GOT3 (cell line): Measurements from ENCODE around the gene FAM20B.
"Not testable (repeated sequence)": the region's sequence is repeated elsewhere in the genome, so short reads cannot be mapped to it uniquely, and the experiment has no call there.

ENCODE experiments used
- DNase-seq: peaks from one replicate; lab custom pipeline; 2025; ENCODE audit warnings: mixed read lengths; lab: John Stamatoyannopoulos, UW

Gene FAM20B, protein sequence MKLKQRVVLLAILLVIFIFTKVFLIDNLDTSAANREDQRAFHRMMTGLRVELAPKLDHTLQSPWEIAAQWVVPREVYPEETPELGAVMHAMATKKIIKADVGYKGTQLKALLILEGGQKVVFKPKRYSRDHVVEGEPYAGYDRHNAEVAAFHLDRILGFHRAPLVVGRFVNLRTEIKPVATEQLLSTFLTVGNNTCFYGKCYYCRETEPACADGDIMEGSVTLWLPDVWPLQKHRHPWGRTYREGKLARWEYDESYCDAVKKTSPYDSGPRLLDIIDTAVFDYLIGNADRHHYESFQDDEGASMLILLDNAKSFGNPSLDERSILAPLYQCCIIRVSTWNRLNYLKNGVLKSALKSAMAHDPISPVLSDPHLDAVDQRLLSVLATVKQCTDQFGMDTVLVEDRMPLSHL

DNA sequence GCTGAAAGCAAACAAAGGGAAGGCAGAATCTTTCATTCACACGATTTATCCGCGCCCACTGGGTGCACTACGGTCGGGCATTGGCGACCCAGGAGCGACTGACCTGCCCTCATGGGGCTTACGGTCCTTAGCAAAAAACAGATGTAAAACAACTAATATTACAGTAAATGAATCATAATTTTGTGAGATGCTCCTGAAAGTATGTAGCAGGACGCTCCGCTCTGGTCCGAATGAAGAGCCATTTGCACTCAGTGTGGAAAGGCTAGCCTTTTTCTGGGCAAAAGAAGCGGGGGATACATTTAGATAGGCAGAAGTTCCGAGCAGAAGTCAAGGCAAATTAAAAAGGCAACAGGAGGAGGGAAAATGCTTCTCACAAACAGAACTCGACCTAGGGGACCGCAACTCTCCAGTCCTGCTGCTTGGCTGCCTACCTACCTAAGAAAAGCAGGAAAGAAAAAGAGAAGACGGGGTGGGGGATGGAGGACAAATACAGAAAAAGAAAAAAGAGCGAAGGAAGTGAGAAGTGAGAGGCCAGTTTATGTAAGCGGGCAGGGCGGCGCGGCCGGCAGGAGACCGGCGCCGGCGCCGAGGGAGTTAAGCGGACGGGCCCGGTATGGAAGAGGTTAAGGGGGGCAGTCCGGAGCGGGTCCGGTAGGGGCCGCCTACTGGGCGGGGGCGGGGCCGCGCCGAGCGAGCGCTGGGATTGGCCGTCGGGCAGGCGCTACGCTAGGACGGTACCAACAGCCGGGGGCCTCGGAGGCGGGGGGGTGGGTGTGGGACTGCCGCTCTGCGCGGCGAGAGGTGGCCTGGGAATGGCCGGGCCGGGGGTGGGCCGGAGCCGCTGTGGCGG is at the start of gene FAM20B:
Gene FAM20B (plus strand): TSS at position 770 of the 850 bp plus-strand sequence. CDS start 17,954 bp downstream, outside the sequence.
- peak; percentile 65 for DNase-seq

DNA sequence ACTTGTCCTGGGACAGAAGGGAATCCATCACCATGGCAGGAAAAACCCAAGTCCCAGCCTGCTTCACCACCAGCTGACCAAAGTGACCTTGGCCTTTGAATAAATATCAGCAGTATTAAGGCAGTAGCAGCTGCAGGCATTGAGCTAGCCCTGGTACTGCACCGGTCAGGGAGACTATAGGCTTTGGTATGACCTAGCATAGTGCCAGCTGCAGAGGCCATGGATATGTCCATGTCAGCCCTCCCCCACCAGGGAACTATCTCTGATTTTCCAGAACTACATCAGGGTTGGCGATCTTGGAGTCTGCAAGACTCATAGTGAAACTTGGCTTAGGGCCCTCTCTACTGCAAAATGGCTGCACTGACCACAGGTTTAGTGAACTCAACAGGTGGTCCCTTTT is 49.2 kb upstream of the FAM20B start:
- DNase-seq = no peak

DNA sequence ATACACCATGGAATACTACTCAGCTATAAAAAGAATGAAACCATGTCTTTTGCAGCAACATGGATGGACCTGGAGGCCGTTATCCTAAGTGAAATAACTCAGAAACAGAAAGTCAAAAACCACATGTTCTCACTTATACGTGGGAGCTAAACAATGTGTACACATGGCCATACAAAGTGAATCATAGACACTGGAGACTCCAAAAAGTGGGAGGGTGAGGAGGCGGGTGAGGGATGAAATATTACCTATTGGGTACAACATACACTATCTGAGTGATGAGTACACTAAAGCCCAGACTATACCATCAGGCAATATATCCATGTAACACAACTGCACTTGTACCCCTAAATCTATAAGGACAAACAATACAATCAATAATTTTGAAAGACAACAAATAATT is 39.5 kb upstream of the FAM20B start:
- DNase-seq = no peak

DNA sequence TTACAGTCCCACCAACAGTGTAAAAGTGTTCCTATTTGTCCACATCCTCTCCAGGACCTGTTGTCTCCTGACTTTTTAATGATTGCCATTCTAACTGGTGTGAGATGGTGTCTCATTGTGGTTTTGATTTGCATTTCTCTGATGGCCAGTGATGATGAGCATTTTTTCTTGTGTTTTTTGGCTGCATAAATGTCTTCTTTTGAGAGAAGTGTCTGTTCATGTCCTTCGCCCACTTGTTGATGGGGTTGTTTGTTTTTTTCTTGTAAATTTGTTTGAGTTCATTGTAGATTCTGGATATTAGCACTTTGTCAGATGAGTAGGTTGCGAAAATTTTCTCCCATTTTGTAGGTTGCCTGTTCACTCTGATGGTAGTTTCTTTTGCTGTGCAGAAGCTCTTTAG is 37.5 kb upstream of the FAM20B start:
- not testable (repeated sequence) for DNase-seq

DNA sequence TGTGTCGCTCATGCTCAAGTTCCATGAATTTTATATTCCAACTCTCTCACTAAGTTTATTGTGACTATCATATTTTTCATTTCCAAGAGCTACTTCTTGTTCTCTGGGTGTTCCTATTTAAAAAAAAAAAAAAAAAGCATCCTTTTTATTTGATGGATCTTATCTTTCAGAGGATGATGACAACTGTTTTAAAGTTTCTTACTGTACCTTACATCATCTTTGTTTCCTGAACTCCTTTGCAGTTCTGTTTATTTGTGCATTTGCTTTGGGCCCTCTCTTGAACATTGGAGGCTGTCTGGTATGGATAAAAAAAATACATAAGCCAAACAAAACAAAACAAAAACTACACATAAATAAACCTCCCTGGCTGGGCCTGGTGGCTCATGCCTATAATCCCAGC is 32.1 kb upstream of the FAM20B start:
- DNase-seq = no peak

DNA sequence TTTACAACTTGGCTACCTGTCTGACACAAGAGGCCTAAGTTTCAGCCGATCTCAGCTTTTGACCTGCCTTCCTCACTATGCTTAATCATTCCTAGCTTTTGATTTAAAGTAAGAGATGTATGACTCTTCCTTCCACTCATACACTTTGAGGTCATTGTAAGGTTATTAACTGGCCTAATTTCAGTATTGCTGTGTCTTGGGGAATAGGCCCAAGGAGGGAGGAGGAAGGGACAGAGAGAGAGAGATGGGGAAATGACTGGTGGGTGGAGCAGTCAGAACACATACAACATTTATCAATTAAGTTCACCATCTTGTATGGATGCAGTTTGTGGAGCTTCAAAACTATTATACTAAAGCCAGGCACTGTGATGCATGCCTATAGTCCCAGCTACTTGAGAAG is 28.3 kb upstream of the FAM20B start:
- DNase-seq = no peak

DNA sequence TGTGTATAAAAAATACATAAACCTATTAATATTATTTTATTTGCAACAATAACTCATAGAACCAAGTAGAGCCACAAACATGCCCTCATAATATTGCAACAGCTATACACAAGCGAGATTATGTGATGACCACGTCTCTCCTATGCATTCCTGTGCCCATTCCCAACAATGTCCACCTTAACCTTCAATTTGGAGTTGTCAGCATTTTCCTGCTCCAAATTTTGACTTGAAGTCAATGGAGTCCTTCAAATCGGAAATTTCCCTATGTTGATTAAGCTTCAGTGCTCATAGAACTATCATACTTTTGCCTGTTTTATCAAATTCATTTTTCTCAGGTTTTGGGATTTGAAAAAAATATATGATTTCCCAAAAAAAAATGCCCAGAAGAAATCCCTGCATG is 27.4 kb upstream of the FAM20B start:
- no peak for DNase-seq

DNA sequence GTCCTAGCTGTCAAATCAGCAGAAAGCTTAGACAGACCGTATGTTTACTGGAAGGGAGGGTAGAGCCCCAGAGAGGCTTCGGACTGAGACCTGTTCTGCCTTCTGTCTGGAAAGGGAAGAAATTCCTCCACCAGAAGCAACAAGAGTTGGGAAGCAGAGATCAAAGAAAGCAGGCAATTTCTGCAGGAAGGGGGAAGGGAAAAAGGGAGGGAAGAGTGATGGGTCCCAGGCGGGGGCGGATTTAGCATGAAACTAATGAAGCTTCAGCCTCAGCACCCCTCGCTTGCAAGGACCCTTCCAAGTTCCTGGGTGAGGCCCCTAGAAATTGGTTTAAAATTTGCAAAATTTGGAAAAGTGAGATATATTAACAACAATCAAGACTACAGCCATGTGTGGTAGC is 26.6 kb upstream of the FAM20B start:
- DNase-seq = no peak

DNA sequence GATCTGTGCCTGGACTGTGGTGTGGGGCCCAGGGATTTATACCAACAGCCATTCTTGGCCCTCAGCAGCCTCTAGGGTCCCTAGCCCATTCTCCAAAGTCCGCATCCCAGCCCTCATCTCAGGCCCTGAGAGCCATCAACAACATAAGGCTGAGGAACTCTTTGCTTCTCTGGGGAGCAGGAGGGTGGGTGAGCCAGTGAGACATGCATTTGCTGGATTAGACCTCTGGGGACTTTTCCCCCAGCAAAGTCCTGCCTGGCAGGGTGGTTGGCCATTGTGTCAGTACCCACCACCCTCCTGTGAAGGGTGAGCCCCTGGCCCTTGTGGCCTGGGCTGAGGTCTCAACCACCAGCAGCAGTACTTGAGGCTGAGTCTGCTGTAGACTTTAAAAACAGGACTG is 24.2 kb upstream of the FAM20B start:
- DNase-seq = no peak

DNA sequence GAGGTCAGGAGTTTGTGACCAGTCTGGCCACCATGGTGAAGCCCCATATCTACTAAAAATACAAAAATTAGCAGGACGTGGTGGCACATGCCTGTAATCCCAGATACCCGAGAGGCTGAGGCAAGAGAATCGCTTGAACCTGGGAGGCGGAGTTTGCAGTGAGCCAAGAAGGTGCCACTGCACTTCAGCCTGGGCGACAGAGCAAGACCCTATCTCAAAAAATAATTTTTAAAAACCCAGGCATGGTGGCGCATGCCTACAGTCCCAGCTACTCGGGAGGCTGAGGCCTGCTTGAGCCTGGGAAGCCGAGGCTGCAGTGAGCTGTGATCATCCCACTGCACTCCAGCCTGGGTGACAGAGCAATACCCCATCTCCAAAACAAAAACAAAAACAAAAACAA is 23.6 kb upstream of the FAM20B start:
- DNase-seq = not testable (repeated sequence)

DNA sequence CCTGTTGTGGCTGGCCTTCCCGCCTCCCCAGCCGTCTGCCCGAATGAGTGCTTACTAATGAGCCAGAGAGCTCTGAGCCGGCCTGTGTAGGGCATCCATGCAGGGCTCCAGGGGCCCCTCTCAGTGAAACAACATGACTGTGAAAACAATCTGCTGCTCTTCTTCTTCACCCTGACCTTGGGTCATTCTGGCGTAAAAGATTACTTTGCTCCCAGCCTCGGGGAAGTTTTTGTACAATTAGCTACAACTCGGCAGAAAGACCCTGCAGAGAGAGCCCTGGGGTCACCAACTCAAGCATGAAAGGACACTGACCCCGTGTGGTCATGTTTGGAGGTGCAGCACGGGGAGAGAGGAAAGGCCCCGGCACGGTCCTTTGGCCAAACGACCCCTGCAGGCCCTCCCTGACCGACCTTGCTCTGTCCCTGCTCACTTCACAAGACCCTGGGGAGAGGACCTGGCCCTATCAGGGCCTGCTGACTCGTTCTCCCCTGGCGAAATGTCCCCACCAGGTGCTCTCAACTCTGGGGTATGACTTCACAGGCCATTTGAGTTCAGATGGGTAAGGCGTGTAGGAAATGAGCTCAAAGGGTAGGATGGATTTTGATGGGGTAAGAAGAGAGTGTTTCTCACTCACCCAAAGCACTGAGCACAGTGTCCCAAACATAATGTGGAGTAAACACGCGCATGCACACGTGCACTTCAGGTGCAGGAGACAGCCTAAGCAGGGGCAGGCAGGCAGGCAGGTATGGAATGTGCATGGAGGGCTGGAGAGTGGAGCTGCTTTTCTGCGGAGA is 22.9 kb upstream of the FAM20B start:
- no peak for DNase-seq

DNA sequence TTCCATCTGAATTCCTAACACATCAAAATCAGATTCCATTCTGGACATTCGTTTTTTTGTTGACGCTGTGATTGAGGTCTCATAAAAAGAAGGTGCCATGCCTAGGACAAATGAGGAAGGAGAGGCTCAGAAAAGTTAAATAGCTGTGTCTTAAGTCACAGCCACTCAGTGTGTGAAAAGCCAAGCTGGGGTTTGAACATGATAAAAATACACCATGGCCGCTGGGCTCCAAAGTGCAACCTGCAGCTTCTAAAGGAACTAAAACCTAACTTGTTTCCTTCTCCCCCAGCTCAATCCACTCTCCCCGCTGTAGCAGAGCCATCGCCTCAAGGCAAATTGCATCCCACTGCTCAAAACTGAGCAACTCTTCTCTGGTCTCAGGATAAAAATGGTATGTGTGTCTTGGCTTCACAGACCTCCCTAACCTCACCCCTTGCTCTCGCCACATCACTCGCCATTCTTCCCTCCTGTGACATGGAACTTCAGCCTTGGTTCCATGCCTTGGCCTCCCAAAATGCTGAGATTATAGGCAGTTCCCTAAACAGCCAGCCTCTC is 22.1 kb upstream of the FAM20B start:
- no peak for DNase-seq

DNA sequence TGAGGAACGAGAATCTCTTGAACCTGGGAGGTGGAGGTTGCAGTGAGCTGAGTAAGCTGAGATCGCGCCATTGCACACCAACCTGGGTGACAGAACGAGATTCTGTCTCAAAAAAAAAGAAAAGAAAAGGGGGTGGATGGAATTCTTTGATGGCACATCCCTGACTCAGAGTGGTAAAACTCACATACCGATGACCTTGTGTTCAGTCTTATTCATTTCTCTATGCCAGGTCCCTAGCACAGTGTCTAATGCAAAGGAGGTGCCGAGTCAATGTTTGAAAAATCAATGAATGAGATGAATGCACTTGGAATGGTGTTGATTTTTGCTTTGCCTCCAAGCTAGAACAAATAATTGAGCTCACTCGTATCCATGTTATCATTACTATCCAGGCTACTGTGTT is 18.5 kb upstream of the FAM20B start:
- DNase-seq = no peak

DNA sequence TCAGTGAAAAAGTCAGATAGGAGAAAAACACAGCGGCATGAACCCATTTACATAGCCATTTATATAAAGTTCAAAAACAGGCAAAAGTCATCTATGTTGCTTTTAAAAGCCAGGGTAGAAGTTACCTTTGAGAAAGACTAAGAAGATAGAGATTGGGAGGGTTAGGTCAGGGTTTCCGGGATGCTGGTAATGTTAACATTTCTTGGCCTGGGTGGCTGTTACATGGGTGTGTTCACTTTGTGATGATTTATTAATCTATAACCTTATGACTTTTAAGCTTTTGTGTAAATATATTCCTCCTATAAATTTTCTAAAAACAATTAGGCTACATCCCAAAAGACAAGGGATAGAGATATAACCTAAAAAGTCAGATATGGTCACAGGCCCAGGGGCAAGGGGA is 15.0 kb upstream of the FAM20B start:
- no peak for DNase-seq

DNA sequence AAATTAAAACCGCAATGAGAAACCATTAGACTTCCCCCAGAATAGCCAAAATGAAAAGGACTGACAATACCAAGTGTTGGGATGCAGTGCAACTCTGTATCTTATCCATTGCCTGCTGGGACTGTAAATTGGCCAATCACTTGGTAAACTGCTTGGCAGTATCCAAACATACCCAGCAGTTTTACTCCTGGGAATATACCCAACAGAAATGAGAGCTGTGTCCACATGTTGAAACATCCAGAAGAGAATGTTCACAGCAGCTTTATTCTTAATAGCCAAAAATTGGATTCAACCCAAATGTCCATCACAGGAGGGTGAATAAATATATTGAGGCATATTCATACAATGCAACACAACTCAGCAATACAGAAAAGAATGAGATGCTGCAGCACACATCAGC is 13.7 kb upstream of the FAM20B start:
- no peak for DNase-seq

DNA sequence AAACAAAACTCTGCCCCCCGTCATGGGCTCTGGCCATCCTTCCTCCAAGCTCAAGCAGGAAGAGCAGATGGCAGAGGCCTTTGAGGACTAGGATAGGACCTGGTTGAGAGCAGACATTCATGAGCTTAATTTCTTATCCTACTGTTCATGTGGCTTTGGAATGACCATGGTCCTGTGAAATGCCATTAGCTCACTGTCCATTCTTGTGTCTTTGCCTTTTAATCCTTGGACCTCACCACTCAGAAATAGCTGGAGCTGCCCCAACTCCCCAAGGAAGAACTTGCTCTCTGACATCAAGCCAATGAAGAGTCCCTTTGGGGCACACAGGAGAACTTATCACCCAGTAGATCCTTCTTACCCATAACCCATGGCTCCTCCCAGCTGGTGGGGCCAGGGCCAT is 11.6 kb upstream of the FAM20B start:
- no peak for DNase-seq

DNA sequence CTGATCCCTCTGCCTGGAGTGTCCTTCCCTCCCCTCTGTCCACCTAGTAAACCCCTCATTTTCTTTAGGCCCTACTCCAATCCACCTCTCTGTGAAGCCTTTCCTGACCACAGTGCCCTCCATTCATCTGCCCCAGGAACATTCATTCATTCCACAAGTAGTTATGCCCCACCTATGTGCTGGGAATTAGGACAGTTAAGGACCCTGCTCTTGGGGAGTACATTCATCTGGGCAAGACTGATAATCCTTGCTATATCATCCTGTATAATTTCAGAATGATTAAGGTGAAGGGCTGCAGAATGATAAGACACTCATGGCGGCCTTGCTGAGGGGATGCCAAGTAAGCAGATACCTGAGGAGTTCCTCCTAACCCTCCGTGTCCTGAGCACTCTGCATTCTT is 10.3 kb upstream of the FAM20B start:
- DNase-seq = no peak

DNA sequence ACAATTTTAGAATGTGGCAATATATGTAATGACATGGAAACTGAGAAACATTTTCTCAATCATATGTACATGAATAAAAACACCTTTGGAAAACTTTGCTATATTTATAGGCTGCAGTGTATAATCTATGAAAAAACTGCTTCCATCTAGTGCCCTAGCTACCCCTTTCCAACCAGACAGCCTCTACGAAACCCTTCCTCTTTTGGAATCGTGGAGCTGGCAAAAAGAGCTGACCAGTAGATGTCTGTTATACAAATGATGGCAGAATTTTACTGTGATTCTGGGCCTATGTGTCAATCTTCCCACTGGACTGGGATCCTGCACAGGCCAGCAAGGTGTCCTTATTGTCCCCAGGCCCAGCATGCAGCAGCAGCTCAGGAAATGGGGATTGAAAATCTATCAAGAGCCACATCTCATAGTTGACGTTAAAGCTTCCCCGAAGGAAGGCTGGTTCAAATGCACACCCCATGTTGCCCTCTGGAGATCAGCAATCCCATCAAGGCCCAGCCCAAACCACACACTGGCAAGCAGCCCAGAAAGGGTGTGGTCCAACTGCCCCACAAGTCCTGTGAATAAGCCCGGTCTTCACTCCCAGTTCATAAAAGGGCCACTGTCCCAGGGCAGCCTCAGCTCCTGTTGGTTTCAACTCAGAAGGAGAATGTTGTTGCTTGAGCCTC is 8.8 kb upstream of the FAM20B start:
- peak; percentile 48 for DNase-seq

DNA sequence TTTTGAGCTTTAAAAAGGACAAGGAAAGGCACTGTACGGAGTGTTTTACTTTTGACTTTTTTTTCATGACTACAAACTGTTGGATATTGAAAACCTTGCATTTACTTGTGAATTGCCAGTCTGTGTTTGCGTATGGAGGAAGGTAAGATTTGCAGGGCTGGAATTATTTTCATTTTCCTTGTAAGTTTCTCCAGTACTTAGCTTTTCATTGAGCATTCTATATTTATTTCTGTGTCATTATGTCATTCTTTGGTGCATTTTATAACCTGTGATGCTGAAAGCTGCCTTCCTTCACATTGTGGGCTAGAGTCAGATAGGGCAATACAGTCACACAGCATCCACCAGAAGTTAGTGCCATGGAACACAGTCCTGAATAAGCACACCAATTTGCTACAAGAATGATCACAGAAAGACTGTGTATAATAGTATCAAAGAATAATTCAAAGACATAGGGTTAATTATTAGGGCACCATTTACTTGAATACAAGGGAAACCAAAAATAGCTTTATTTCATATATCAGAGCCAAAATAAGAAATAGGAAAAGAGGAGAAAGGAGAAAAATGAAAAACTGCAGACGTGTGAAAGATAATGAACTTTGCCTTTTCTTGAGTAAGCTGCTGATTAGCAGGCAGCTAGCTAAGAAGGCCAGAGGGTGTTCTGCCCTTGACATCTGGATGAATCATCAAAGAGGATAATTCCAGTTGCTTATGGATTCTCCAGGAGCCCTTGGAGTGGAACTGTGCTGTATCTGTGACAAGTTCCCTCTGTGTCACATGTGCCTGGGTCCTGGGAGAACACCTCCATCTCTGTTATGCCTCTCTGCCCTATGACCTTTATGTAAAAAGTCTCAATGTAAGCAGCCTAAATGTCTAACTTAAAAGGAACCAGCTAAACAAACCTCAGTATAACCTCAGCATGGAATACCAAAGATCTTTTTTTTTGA is 8.0 kb upstream of the FAM20B start:
- DNase-seq = no peak

DNA sequence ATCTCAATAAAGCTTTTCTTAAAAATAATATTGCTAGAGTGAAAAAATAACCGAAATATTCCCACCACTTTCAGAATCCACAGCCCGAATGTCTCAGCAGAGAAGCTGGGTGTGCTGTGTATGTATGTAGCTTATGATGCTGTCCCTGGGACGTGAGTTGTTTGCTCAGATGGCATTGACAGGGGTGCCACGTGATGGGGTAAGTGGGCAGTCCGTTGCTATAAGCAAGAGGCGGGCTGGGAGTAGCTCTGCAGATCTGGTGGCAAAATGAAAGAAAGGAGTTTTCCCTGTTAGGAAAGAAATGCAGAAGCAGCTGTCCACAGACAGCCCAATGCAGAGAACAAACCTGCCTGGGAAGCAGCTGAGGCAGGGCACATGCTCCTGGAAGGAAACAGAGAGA is 3.8 kb upstream of the FAM20B start:
- DNase-seq = no peak
